Right lobe of liver (tissue), 6 donors: ENCODE results near the gene PLXNA4. TPM values are rescaled to one million over a fixed set of nuclear protein-coding genes. Genes with fewer than 3 reads are reported as not detected.

ENCODE experiments used
- ATAC-seq, 4 donors: fragments of 200-7000 bp; cut with Tn5 transposase; one replicate each; pipeline ENCODE4 v1.9.1; 2020; ENCODE audit warnings: mild to moderate bottlenecking in 4 of 4, moderate library complexity in 4 of 4
- DNase-seq, 3 donors: peaks; one replicate each; pipeline ENCODE4 v3.0.0-alpha.2; 2020
- H3K27ac ChIP-seq, 3 donors: fragments of 200-600 bp; one replicate each; pipeline ENCODE4 v1.8.0; 2022
- H3K27me3 ChIP-seq, 2 donors: fragments of 200-600 bp; one replicate each; pipeline ENCODE4 v1.8.0; 2022
- H3K36me3 ChIP-seq, 4 donors: fragments of 200-600 bp; sonication (generic) in 1 of 4; one replicate each; pipeline versions ENCODE4 v1.5.1 to v1.8.0; 2017 to 2022; ENCODE audit warnings: control low read depth in 1 of 4
- H3K4me1 ChIP-seq, 4 donors: fragments of 200-600 bp; sonication (generic) in 1 of 4; one replicate each; pipeline versions ENCODE4 v1.5.1 to v1.8.0; 2017 to 2022; ENCODE audit warnings: control low read depth in 1 of 4
- H3K4me3 ChIP-seq, 3 donors: fragments of 200-600 bp; one replicate each; pipeline ENCODE4 v1.8.0; 2022
- H3K9me3 ChIP-seq, 4 donors: fragments of 200-600 bp; sonication (generic) in 1 of 4; one replicate each; pipeline versions ENCODE4 v1.5.1 to v1.8.0; 2017 to 2022; ENCODE audit warnings: control low read depth in 1 of 4
- CTCF ChIP-seq, 4 donors: fragments of 200-600 bp in 3 of 4; fragments of 450-650 bp in 1 of 4; IDR thresholded peaks; one replicate each; pipeline versions ENCODE4 v1.5.1 to v1.8.0; 2016 to 2022; ENCODE audit warnings: antibody characterized with exemption in 4 of 4, mild to moderate bottlenecking in 2 of 4
- POLR2A ChIP-seq: fragments of 450-650 bp; IDR thresholded peaks from one replicate; pipeline ENCODE4 v1.6.1; 2017; ENCODE audit warnings: antibody characterized with exemption, mild to moderate bottlenecking
- WGBS: methylation state at CpG from one replicate; pipeline ENCODE4 v1.1.6; 2018; ENCODE audit warnings: low coverage, low lambda C conversion rate; ENCODE audit not compliant: insufficient coverage; ENCODE audit errors: missing lambda C conversion rate; 5-methylcytosine and 5-hydroxymethylcytosine counted together
- intact Hi-C, 2 donors: fragments of 100-400 bp; cut with DNase I; formaldehyde crosslinking; loops; one replicate each; pipeline versions ENCODE4 v1.11.2 to v1.14.1; 2022
- total RNA-seq, 6 experiments: library from RNA; depleted of rRNA in 2 of 6; stranded (reverse); fragments of >200 nt in 2 of 6; fragmentation: NEBNext Ultra II Directional in 3 of 6; extraction: Animal tissue kit (Norgen Biotek cat#: 25700) in 3 of 6; gene quantifications; one replicate each; pipeline versions ENCODE4 v1.1.0 to v1.2.4, GENCODE V29; 2016 to 2023
- donor health status: DM: no; HTN: yes; CAD: no.
- donor health status: DM: no; HTN: no; CAD: no.
- donor health status: DM: no; HTN: no; CAD: no.
- donor health status: DM: no; HTN: yes; CAD: no.
- donor health status: DM: no; HTN: yes; CAD: no.

PLXNA4 gene
- total RNA-seq, 6 experiments from 2014 or later, result 0.17 to 0.90 (median 0.30) TPM

- Histone ChIP-seq H3K27ac (no peak overlapping the region), H3K4me1 (no peaks in the 10 kb centered on the region), H3K9me3 (no peaks in the 10 kb centered on the region), H3K4me3 (no peak overlapping the region), H3K27me3 (no peaks in the 10 kb centered on the region), H3K36me3 (no peaks in the 10 kb centered on the region)
- ATAC-seq (no peak), DNase-seq (no peak)
- WGBS, result 69% methylated on average over 2 of the region's 2 CpGs
- TF ChIP-seq CTCF (IDR thresholded peaks at IDR 0.05) (no peak), POLR2A (no peak)
- intact Hi-C loops, result no loop called here
These were observed 159.9 kb downstream of the PLXNA4 start for GRCh38 chr7:132416395-132416794.

DNA sequence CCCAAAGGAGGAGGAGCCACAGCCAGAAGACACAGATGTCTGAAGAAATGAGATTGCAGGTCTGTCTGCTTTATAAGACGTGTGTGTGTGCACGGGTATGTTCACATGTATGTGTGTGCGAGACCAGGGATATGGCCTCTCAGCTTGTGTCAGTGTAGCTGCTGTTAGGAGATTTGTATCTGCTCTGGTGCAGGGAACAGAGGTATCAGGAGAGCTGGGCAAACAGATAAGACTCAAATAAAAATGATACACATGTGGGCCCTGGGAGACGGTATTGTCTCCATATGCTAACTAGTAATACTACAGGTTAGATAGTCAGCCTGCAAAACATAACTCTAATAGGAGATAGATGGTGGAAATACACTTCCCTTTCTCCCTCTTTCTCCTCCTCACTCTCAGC lies 161.0 kb downstream of the PLXNA4 start:
- intact Hi-C loops, result no loop called here

GRCh38 chr7:132414857-132415256 lies 161.4 kb downstream of the PLXNA4 start:
- no peak for DNase-seq
- Histone ChIP-seq H3K36me3 (no peaks in the 10 kb centered on the region), H3K4me3 (no peak overlapping the region), H3K4me1 (no peaks in the 10 kb centered on the region), H3K9me3 (no peaks in the 10 kb centered on the region), H3K27me3 (no peaks in the 10 kb centered on the region), H3K27ac (no peak overlapping the region)
- intact Hi-C loops, result no loop called here
- no peak for ATAC-seq
- no peak for TF ChIP-seq CTCF (IDR thresholded peaks at IDR 0.05)
- TF ChIP-seq POLR2A, result no peak
- WGBS, result 73% methylated on average over 6 of the region's 6 CpGs

More for the DNA sequence above, 161.0 kb downstream of the PLXNA4 start:
- Histone ChIP-seq H3K36me3 (no peaks in the 10 kb centered on the region), H3K9me3 (no peaks in the 10 kb centered on the region), H3K4me3 (no peak overlapping the region), H3K27ac (no peak overlapping the region), H3K4me1 (no peaks in the 10 kb centered on the region), H3K27me3 (no peaks in the 10 kb centered on the region)
- TF ChIP-seq POLR2A, result no peak
- no peak for TF ChIP-seq CTCF (IDR thresholded peaks at IDR 0.05)
- 85% methylated on average over 3 of the region's 4 CpGs for WGBS
- DNase-seq, result no peak
- ATAC-seq, result no peak

- H3K27me3 ChIP-seq, result no peaks in the 10 kb centered on the region
- H3K36me3 ChIP-seq, result no peaks in the 10 kb centered on the region
- peaks cover 0 to 4% (median 0%) of the 10 kb centered on the region in 4 donors for H3K4me1 ChIP-seq
- intact Hi-C loops, result no loop called here
- H3K9me3 ChIP-seq, result no peaks in the 10 kb centered on the region
- TF ChIP-seq POLR2A (no peak), CTCF (IDR thresholded peaks at IDR 0.05) (no peak)
- H3K27ac ChIP-seq, result no peak overlapping the region
- ATAC-seq, result no peak
- H3K4me3 ChIP-seq, result no peak overlapping the region
- DNase-seq, result no peak
- WGBS, result 44% methylated on average over 5 of the region's 5 CpGs
These were observed 163.8 kb downstream of the PLXNA4 start for GRCh38 chr7:132412435-132412834.
